ENCODE results near the gene CACNA2D1.
"Not testable (repeated sequence)": the region's sequence is repeated elsewhere in the genome, so short reads cannot be mapped to it uniquely, and the experiment has no call there.

CACNA2D1 gene

DNA sequence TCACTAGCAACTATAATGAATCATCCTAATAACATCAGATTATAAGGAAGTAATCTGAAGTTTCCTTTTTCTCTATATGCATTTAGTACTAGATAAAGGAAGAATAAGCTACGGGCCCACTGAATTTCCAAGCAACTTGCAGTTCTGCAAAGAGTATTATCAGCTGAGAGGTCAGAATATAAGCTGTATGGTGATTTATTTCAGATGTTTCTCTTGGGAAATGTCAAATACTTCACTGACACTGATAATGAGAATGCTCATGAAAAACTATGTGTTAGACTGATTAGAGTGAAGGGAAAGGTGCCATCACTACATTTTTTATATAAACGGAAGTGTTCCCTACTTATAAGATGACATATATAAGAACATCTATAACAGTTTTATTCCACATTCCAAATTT, 422.5 kb downstream of the CACNA2D1 start:
- no peak for DNase-seq

DNA sequence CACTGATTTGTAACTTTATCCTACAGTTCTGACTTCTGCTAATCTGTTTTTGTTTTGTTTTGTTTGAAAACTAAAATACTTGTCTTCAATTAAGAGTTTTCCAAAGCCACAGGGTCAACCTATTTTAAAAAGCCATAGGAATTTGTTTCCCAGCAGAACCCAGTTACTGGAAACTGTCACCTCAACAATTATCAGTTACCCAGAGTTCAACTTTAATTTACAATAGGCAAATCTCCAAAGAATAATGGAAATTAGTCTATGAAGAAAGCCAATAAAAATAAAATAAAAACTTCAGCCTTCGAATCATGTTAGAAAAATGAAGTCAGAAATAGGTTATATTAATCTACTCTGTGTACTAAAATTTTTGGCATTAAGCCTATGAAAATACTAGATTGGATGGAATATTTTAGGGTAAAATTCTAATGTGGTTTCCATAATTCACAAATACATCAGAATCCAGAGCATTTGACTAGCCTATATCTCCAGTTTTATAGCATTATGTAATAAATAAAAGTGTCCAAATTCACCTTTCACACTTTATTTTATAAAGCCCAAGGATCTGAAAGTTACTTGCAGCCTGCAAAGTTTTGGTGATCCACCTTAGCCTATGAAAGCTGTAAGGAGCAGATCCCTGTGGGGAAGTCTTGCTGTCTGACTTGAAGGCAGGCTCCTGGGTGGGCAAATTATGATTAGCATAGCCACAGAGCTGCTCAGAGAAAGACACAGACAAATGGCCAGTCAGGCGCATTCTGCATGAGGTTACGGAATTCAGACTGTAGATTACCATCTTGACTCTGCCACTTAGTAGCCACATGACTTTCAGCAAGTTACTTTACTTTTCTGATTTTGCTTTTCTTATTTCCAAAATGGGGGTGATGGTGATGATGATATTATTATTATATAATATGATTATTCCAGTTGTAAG, 423.8 kb downstream of the CACNA2D1 start:
- DNase-seq: no peak

DNA sequence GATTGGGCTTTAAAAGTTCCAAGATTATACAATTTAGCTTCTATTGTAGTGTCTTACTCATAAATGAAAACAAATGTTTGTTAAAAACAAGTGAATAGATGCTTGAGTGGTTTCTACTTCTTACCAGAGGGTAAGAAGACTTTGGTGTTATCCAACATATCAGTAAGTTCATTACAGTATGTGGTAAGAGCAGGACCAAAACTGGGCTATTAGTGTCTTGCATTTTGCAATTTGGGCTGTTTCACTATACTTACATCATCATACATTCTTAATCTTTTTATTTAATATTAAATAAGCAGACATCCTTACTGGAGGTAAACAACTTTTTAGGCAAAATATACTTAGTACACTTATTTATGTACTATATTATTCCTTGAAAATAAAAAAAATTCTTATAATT, 425.4 kb downstream of the CACNA2D1 start:
- no peak for DNase-seq

DNA sequence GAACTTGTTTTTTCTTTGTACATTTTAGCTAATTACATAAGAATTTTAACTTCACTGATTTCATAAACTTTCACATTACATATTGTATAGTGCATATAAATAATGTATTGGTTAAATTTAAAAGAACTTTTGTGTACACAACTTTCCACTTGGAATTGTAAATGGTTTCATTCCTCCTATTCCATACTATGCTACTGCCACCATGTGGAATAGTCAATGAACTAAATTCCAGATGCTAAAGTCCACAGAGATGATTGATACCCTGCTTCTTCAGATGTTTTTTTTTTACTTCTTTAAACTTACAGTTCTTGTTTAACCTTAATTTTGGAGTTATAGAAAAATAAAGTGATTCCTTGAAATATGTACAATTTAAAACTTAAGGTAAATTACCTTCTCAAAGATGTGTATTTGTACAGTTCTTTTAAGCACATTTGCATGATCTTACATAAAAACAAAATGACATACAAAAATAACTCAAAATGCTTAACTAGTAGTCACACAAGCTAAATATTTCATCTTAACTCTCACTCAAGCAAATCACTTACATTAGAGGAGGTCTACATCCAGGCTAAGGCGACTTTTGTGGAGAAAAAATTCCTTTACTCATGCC, 426.1 kb downstream of the CACNA2D1 start:
- DNase-seq: no peak

DNA sequence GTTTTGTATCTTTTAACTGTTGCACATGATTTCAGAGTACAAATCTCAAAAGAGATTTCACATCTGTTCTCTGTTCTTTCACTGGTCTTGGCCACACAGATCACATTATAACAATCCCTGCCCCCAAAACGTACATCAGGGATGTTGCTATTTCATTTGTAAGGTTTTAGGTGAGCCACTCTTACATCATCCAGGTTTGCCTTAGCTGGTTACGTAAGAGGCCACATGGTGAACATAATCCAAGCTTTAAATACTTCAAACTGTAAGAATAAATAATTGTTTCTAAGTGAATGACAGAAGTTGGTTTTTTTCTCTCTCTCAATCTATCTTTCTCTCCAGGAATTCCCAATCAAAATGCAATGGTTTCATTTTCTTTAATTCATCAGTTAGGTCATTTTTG, 427.8 kb downstream of the CACNA2D1 start:
- no peak for DNase-seq

DNA sequence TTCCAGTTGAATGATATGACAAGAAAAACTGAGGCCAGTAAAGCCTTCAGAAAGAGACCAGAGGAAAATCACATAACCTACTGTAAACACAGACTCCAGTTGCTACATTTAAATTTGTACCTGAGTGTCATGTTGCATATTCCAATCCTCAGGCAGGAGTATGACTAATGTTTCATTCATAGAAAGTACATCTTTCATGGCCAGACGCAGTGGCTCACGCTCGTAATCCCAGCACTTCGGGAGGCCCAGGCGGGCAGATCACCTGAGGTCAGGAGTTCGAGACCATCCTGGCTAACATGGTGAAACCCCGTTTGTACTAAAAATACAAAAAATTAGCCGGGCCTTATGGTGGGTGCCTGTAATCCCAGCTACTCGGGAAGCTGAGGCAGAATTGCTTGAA, 429.0 kb downstream of the CACNA2D1 start:
- DNase-seq: not testable (repeated sequence)

DNA sequence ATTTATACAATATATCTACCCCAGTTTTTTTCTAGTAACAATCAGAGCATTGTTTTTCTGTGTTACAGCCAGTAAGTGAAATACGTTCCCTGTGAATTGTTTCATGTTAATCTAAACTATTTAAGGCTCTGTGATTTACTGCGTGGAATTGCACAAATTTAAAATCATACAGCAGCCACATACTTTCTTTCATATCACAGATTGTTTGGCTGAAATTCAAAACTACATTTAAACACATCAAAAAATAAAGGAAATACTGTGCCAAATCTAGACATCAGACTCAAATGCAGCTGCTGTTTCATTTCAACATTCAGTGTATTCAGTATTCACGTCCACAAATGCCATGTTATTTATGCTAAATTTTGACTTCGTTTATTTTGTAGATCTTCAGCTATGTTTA, 431.1 kb downstream of the CACNA2D1 start:
- DNase-seq: no peak

DNA sequence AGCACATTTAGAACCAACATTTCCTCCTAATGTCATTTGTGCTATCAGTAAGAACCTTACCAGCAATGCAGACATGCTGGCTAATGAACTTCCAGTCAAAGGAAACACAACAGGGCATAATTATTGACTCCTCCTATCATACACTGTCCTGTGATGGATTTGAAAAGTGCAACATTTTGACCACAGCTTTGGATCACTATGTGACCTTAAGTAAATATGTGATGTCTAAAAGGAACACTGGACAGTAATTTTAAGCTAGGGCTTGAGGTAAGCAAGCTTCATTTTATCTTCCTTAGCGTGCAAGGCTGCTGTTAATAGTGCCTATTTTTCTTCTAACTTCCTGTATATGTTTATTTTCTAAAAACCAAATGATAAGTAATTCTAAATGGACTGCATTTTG, 433.2 kb downstream of the CACNA2D1 start:
- no peak for DNase-seq

DNA sequence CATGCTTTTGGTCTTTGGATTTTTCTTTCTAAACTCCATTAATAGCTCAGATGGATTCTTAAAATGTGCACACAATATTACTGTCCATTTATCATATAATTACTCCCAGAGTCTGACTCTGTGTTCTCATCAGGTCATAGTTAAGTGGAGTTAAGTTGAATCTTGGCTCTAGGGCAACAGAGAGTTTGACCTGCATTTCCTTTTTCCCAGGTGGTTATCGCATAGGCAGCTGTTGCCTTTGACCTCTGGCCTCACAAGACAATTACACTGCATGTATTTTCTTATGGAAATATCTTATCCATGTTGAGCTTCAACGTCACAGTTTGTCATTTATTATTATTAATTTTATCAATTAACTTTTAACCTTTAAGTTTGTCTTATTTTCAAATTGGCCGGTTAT, 436.3 kb downstream of the CACNA2D1 start:
- DNase-seq: no peak

DNA sequence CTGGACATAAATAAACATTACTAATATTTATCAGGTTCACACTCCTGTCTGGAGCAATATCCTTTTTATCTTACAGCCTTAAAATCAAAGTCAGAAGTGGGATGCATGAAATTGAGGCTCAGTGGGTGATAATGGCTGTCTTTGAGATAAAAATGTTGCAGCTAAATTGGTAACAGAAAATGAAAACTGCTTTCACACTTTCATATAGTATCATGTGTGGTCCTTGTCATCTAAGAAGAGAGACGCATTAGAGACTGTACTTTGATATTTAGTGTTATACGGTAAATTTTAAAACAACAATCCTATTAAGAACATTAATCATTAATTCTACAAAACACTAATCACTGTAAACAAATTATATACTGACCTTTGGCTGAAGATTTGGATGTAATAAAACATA, 438.5 kb downstream of the CACNA2D1 start:
- no peak for DNase-seq

DNA sequence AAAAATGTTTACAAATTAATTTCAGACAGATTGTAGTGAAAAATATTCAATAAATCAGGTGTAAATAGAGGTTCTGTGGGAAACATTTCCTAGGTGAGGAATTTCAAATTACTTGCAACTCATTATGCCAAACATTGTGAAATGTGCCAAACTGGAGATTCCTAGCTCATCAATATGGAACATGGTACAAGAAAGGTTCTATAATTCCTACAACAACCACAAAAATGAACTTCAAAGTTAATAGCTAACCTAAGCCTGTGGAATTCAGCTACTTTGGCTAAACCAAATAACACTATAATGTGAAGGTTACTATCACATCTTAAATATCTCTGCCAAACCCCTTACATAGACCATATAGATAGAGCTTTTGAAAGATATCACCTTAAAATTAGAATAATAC, 450.4 kb downstream of the CACNA2D1 start:
- no peak for DNase-seq

DNA sequence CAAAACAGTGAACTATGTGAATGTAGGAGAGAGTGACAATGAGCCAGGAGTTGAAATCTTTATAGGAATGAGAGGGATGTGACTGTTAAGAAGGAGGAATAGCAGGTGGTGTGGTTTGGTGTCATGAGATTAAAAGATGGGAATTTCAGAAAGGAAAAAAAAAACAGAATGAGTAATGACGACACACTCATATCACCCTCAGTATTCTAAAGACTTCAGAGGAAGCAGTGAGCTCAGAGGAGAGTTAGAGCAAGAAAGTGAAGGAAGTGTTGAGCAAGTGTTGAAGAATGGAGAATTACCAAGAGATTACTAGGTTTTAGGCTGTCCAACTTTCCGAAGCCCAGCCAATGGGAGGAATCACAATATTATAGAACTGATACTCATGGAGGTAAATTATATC, 453.2 kb downstream of the CACNA2D1 start:
- no peak for DNase-seq

DNA sequence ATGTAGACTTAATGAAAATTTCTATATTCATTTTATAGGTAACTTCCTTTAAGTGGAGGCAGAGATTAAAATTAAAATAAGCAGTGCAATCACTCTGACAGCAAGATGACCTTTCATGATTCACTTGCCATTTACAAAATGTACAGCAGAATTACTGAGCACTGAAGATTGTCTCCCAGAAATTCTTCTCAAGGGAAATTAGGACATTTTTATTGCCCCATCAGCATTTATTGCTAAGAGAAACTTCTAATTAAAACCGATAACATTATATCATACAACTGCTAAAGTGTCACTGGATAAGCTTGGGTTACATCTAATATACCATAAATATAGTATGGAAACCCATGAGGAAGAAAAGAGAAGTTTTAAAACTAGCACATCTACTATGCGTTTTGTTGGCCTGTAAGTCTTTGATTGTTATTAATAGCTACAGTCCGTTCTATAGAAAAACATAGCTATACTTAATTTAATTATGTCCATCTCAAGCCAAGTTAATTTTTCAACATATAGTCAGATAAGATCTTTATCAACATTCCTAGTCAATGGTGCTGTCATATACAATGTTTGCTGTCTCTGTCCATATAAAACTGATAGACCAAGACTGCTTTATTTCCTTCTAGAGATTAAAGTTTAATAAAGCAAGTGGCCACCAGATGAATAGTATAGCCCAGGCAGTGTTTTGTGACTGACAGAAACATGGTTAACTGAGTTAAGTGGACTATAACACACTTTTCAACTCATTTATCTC, 456.7 kb downstream of the CACNA2D1 start:
- DNase-seq: no peak

DNA sequence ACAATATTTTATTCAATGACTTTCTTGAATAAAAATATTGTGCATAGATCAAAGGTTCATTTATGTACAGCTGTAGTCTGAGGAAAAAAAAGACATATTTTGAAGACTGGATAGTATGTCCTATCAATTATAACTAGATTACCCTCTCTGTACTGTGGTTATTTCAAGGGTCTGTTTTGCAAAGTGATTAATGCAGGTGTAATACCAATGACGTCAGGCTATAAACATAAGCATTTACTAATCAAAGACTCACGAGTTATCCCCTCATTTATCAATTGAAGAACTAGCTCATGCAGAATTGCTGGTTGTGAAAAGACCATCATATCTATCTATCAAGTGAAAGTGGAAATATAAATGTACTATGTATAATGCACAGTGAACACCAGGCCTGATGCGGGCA, 460.2 kb downstream of the CACNA2D1 start:
- no peak for DNase-seq

DNA sequence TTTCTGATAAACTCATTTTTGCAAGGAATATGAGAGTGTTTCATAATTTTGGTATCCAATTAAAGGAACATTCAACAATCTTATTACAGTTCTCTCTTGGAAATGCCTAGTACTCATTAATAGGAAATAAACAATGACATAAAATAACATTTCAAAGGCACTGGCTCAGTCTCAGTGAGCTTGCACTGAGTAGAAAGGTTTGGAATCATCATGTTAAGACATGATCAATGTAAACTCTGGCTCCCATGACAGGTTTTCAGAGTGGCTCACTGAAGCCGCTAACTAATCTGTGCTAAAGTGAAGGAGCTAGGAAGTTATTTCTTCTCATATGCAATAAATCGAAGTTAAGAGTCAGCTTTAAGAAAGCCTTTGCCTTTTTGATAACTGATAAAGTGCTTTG, 470.5 kb downstream of the CACNA2D1 start:
- no peak for DNase-seq

DNA sequence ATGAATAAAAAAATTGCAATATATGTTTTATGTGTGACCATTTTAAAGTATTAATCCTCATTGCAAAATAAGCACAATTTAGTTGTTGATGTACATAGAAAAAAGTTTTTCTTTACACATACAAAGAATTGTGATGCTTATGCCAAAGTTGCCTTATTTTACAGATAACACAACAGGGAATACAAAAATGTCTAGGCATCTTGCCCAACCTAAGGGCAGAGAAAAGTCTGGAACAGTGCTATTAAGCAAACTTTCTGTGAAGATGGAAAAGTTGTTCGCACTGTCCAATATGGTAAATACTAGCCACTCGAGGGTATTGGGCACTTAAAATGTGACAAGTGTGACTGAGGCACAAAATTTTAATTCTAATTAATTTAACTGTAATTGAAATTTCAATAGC, 483.6 kb downstream of the CACNA2D1 start:
- DNase-seq: no peak

DNA sequence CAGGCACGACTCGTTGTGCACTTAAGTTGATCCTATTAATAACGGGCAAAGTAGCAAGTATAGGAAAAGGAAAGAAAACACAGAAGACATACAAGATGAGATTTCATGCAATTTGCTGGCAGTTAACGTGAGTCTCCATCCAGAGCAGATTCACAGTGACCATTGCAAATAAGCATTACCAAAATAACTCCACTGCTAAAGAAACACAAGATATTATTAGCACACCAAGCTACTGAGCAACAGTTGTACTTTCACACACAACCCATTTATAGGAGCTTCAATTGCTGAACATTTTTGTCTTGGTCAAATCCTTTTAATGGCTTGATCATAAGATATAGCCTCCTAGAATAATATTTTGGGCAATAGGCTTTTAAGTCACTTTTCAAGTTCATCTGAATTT, 486.1 kb downstream of the CACNA2D1 start:
- DNase-seq: no peak

DNA sequence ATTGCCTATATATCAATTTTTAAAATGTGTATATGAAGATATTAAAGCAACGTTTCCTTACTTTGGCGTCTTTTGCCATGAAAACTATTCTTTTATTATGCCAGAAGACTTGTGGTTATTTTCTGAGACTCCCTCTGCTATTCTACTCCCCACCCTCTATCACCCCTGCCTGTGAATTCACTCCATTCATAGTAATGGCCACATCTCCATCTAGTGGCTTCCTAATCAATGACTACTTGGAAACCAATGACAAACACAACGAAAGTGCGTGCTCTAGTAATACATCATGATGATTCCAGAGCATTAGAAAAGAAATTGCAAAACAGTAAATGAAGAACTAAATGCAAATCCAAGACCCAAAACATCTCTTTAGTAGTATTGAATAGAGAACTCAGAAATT, 487.1 kb downstream of the CACNA2D1 start:
- no peak for DNase-seq

DNA sequence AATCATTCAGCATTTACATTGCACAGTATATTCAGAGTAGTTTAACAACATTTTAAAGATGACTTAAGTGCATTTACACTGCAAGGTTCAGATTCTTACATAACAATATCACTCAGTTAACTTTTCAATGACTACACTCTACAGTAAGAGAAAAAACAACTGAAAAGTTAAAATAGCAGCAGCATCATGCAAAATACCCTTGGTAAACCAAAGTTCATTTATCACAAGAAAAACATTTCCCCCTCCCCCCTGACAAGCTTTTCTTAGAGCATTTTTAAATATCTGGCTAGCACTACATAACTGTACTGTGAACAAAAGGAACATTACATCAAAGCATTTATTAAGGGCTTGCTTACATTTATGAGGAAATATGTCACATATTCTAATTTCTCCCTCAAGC, 494.3 kb downstream of the CACNA2D1 start:
- DNase-seq: no peak

DNA sequence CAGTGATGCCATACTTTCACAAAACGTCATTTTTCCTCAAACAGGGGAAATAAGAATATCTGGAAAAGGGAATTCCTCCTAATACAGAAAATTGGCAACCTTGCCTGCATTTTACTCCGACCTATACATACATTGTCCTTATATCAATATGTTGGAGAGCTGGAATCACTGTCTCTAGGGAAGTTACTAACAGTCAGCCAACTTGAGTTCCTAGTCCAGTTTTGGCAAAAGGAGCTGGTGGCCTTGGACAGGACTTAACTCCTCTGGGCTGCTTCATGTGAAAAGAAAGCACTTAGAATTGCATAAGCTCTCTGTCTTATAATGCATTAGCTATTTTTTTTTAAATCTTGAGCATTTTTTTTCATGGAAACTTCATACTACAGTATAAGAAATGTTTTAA, 499.5 kb downstream of the CACNA2D1 start:
- DNase-seq: no peak

DNA sequence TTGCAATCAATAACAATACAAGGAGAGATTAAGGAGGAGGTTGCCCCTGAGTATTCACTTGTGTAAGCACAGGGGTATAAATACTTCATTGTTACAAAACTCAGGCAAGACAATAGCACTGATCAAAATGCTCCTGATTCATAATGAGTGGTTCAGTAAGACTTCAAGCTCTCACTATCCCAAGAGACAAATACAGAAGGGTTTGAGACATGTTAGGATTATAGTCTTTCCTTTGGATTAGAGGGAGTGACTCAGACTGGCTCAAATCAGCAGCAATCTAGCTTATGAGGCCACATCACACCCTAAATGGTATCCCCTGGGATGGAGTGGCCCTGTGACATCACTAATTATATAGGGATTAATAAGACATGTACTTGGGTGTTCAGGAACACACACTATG, 506.5 kb downstream of the CACNA2D1 start:
- no peak for DNase-seq

DNA sequence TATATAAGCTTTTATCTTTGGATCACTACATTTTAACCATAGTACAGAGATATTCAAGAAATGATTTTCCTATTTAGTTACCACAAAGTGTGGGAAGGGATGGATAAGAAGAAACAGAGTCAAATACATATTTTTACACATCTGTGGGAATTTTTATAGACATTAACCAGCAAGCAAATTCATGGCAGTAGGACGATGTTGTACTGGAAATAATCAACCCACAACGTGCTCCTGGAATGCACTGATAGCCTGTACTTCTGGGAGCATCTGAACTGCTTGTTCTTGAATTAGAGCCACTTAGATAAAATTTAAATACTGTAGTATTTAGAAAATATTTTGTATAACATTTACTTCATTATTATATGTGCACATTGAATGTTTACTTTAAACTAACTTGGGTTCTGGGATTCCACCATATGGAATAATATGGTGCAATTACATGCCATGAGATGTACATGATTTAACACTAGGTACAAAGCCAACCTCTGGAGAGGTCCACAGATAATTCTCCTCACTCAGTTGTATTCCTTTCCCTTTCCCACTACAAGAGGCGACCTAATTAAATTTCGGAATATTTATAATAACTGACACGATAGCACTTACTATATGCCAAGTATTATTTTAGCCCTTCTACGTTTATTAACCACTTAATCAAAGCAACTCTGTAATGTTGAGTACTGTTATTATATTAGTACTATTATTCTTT, 508.8 kb downstream of the CACNA2D1 start:
- DNase-seq: no peak

DNA sequence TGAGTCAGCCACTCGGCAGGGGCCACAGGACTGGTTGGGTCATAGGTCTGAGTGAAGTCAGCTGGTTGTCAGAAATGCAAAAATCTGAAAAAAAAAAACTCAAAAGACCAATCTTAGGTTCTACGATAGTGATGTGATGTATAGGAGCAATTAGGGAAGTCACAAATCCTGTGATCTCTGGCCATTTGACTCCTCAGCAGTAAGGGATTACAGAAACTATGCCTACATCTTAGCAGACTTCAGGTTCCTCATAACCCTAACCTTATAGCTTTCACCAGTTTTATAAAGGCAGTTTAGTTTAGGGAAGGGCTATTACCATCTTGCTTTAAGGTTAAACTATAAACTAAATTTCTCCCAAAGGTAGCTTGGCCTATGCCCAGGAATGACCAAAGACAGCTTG, 510.6 kb downstream of the CACNA2D1 start:
- no peak for DNase-seq
